ENCODE measurements around the gene GRM8.

Gene GRM8

GRCh38 chr7:127245607-127246006, 7.1 kb downstream of the GRM8 start:
- Histone ChIP-seq H3K36me3 (ENCODE audit: control insufficient read depth in 2 of 2, insufficient read depth in 1 of 2, low read length in 2 of 2) (no peaks in the 10 kb centered on the region), H3K9me3 (ENCODE audit: control insufficient read depth, insufficient read depth, low read depth, low read length) (no peaks in the 10 kb centered on the region), H3K27ac (ENCODE audit: extremely low read depth, low read depth, low read length) (no peak overlapping the region), H3K4me1 (ENCODE audit: control insufficient read depth, insufficient read depth, low read length) (peaks cover 4% of the 10 kb centered on the region; the same call in 1 of the 2 replicates), H3K4me3 (ENCODE audit: low read depth, low read length) (no peak overlapping the region)
- CTCF ChIA-PET = interaction anchor here (1.0 kb wide), 1 partner anchor 442 kb away, joined by 3 read pairs; no protein-coding TSS in a partner anchor
- no peak for TF ChIP-seq ZNF274 (IDR thresholded peaks at IDR 0.05; ENCODE audit: low read length)
- TF ChIP-seq ZNF274 (tag by site-specific recombination; IDR thresholded peaks at IDR 0.05; ENCODE audit: borderline replicate concordance) = no peak
- TF ChIP-seq ZNF600 (tag by site-specific recombination; IDR thresholded peaks at IDR 0.05) = no peak
- no peak for TF ChIP-seq ZNF555 (tag by site-specific recombination; conservative IDR thresholded peaks at IDR 0.05)
- no peak for TF ChIP-seq GFI1B (tag by site-specific recombination; IDR thresholded peaks at IDR 0.05)
- no peak for TF ChIP-seq ZNF658 (tag by site-specific recombination; IDR thresholded peaks at IDR 0.05)
- no peak for TF ChIP-seq ZNF184 (tag by site-specific recombination; IDR thresholded peaks at IDR 0.05)
- no peak for TF ChIP-seq ZFP69B (tag by site-specific recombination; IDR thresholded peaks at IDR 0.05)
- no peak for TF ChIP-seq ZNF549 (tag by site-specific recombination; IDR thresholded peaks at IDR 0.05)
- TF ChIP-seq REST (tag by site-specific recombination; IDR thresholded peaks at IDR 0.05) = no peak
- no peak for TF ChIP-seq KLF8 (tag by site-specific recombination; IDR thresholded peaks at IDR 0.05)
- no peak for TF ChIP-seq TCF7L2 (IDR thresholded peaks at IDR 0.05; ENCODE audit: borderline replicate concordance, low read depth, low read length)
- no peak for TF ChIP-seq ZNF37A (tag by site-specific recombination; IDR thresholded peaks at IDR 0.05)
- POLR2A ChIA-PET = no interaction called here

- Histone ChIP-seq H3K4me1 (ENCODE audit: control insufficient read depth, insufficient read depth, low read length) (peaks cover 4% of the 10 kb centered on the region; the same call in 1 of the 2 replicates), H3K9me3 (ENCODE audit: control insufficient read depth, insufficient read depth, low read depth, low read length) (no peaks in the 10 kb centered on the region), H3K4me3 (ENCODE audit: low read depth, low read length) (no peak overlapping the region), H3K27ac (ENCODE audit: extremely low read depth, low read depth, low read length) (no peak overlapping the region), H3K36me3 (ENCODE audit: control insufficient read depth in 2 of 2, insufficient read depth in 1 of 2, low read length in 2 of 2) (no peaks in the 10 kb centered on the region)
- POLR2A ChIA-PET = no interaction called here
- CTCF ChIA-PET = interaction anchor here (0.5 kb wide), 1 partner anchor 104 kb away, joined by 4 read pairs; no protein-coding TSS in a partner anchor
- TF ChIP-seq KLF1 (tag by site-specific recombination; IDR thresholded peaks at IDR 0.05) = no peak
- no peak for TF ChIP-seq ZNF621 (tag by site-specific recombination; IDR thresholded peaks at IDR 0.05)
- no peak for TF ChIP-seq OVOL3 (tag by site-specific recombination; IDR thresholded peaks at IDR 0.05)
- no peak for TF ChIP-seq ZNF157 (tag by site-specific recombination; IDR thresholded peaks at IDR 0.05)
- TF ChIP-seq FEZF1 (tag by site-specific recombination; IDR thresholded peaks at IDR 0.05) = no peak
- TF ChIP-seq ZNF266 (tag by site-specific recombination; IDR thresholded peaks at IDR 0.05; ENCODE audit: low read depth) = no peak
Observed at GRCh38 chr7:127245002-127245401, 7.7 kb downstream of the GRM8 start.

GRCh38 chr7:127239814-127240213, 12.9 kb downstream of the GRM8 start:
- ChIA-PET POLR2A (no interaction called here), CTCF (interaction anchor here (0.6 to 1.7 kb wide), 7 partner anchors 8 to 231 kb away, joined by 3 to 6 read pairs (median 4); no protein-coding TSS in a partner anchor)
- TF ChIP-seq ZNF23 (tag by site-specific recombination; IDR thresholded peaks at IDR 0.05; ENCODE audit: borderline replicate concordance) (no peak), ZNF658 (tag by site-specific recombination; IDR thresholded peaks at IDR 0.05) (no peak), ZNF366 (tag by site-specific recombination; conservative IDR thresholded peaks at IDR 0.05) (no peak), ZBTB11 (tag by site-specific recombination; conservative IDR thresholded peaks at IDR 0.05; ENCODE audit: low read depth) (no peak), OSR2 (tag by site-specific recombination; IDR thresholded peaks at IDR 0.05) (no peak), GLI2 (tag by site-specific recombination; IDR thresholded peaks at IDR 0.05; ENCODE audit: borderline replicate concordance, low read depth) (no peak), ZSCAN4 (tag by site-specific recombination; IDR thresholded peaks at IDR 0.05) (no peak), KLF9 (tag by site-specific recombination; IDR thresholded peaks at IDR 0.05; ENCODE audit: low read depth) (no peak)
- Histone ChIP-seq H3K9me3 (ENCODE audit: control insufficient read depth, insufficient read depth, low read depth, low read length) (no peaks in the 10 kb centered on the region), H3K4me3 (ENCODE audit: low read depth, low read length) (no peak overlapping the region), H3K4me1 (ENCODE audit: control insufficient read depth, insufficient read depth, low read length) (peaks cover 2% of the 10 kb centered on the region; the same call in 1 of the 2 replicates), H3K27ac (ENCODE audit: extremely low read depth, low read depth, low read length) (no peak overlapping the region), H3K36me3 (ENCODE audit: control insufficient read depth in 2 of 2, insufficient read depth in 1 of 2, low read length in 2 of 2) (no peaks in the 10 kb centered on the region)
